SJSA1 (cell line): Measurements from ENCODE around the gene VWC2. TPM values are rescaled to one million over a fixed set of nuclear protein-coding genes. Genes with fewer than 3 reads are reported as not detected.

Source experiments
- DNase-seq, 2 experiments: peaks; one replicate each; pipeline ENCODE4 v3.0.0-alpha.2; 2015 to 2020; ENCODE audit warnings: low spot score in 2 of 2, low read depth in 1 of 2
- H3K27ac ChIP-seq: fragments of 250-450 bp; sonication (Bioruptor Pico); 2 replicates; pipeline ENCODE4 v1.5.1; 2020; ENCODE audit warnings: mild to moderate bottlenecking, moderate library complexity
- H3K27me3 ChIP-seq: fragments of 250-450 bp; sonication (Bioruptor Pico); replicated peaks from 2 replicates; pipeline ENCODE4 v1.5.1; 2020; ENCODE audit warnings: mild to moderate bottlenecking, moderate library complexity
- H3K36me3 ChIP-seq: fragments of 250-450 bp; sonication (Bioruptor Pico); 2 replicates; pipeline ENCODE4 v1.5.1; 2020; ENCODE audit warnings: mild to moderate bottlenecking
- H3K4me1 ChIP-seq: fragments of 250-450 bp; sonication (Bioruptor Pico); replicated peaks from 2 replicates; pipeline ENCODE4 v1.6.1; 2021; ENCODE audit warnings: mild to moderate bottlenecking
- H3K4me3 ChIP-seq: fragments of 250-450 bp; sonication (Bioruptor Pico); 2 replicates; pipeline ENCODE4 v1.5.1; 2020; ENCODE audit warnings: mild to moderate bottlenecking
- H3K9me3 ChIP-seq: fragments of 250-450 bp; sonication (Bioruptor Pico); replicated peaks from 2 replicates; pipeline ENCODE4 v1.5.1; 2020; ENCODE audit warnings: mild to moderate bottlenecking
- total RNA-seq: library from RNA; depleted of rRNA; stranded (reverse); fragments of >200 nt; shearing (Covaris generic); gene quantifications from 2 replicates; pipeline ENCODE4 v1.2.3, GENCODE V29; 2014; rRNA removed

The VWC2 gene
- total RNA-seq, result not detected in 2 replicates

DNA sequence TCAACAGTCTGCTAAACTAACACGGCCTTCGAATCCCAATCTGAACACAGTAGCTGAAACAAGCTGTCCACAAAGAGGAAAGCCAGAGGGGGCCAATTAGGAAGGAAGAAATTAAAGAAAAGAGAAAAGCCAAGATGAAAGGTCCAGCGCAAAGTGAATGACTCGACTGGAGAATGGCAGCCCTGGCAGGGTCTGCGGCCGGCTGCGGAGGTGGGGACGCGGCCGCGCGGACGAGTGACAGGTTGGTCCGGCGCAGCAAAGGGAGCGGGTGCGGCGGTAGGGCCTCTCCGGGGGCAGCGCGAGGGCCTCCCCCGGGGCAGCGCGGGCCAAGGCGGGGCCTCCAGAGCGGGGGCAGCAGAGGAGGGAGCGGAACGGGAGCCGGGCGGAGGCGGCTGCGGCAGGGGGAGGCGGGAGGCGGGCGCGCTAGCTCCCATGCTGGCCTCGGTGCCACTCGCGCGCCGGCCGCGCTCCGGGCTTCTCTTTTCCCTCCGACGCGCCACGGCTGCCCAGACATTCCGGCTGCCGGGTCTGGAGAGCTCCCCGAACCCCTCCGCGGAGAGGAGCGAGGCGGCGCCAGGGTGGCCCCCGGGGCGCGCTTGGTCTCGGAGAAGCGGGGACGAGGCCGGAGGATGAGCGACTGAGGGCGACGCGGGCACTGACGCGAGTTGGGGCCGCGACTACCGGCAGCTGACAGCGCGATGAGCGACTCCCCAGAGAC is at the start of gene VWC2:
Gene VWC2 (plus strand): TSS at position 421 of the 718 bp plus-strand sequence. CDS start 1,798 bp downstream, outside the sequence.
- no peak for DNase-seq
- no peak within 1 kb of the TSS for H3K4me3 ChIP-seq
- H3K4me1 ChIP-seq, result no peaks in the 10 kb centered on the region
- no peaks in the 10 kb centered on the region for H3K36me3 ChIP-seq
- H3K9me3 ChIP-seq, result 0 out of 2 replicates have a peak, but pooled peaks cover 3% of the 10 kb centered on the region
- no peak within 1 kb of the TSS for H3K27ac ChIP-seq
- peaks cover 21% of the 10 kb centered on the region for H3K27me3 ChIP-seq

GRCh38 chr7:49724071-49724470 is 49.4 kb upstream of the VWC2 start:
- no peak for DNase-seq
- H3K27me3 ChIP-seq, result no peaks in the 10 kb centered on the region
- H3K27ac ChIP-seq, result no peak overlapping the region
- H3K9me3 ChIP-seq, result no peaks in the 10 kb centered on the region
- H3K4me1 ChIP-seq, result no peaks in the 10 kb centered on the region
- H3K36me3 ChIP-seq, result no peaks in the 10 kb centered on the region
- H3K4me3 ChIP-seq, result no peak overlapping the region

- Histone ChIP-seq H3K4me1 (no peaks in the 10 kb centered on the region), H3K27me3 (no peaks in the 10 kb centered on the region), H3K4me3 (no peak overlapping the region), H3K9me3 (no peaks in the 10 kb centered on the region), H3K36me3 (no peaks in the 10 kb centered on the region), H3K27ac (no peak overlapping the region)
- DNase-seq, result no peak
Observed at GRCh38 chr7:49731836-49732235, 41.6 kb upstream of the VWC2 start.

DNA sequence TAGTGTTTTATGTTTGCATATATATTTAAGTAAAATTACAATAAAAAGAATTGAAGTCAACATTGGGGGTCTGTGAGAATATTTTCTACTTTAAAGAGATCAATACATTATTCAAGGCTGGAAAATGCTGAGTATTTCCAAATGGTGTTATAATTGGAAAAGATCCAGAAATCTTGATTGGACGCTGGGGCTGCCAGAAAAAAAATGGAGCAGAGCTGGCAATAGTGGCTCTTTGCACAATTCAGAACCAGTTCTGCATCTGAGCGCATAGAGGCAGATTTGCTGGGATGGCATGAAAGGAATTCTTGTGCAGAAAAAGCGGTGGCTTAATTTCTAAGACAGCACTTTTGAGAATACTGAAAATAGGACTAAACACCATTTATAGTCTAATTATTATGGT is 10.8 kb upstream of the VWC2 start:
- H3K36me3 ChIP-seq, result no peaks in the 10 kb centered on the region
- no peaks in the 10 kb centered on the region for H3K9me3 ChIP-seq
- H3K27ac ChIP-seq, result no peak overlapping the region
- H3K27me3 ChIP-seq, result no peaks in the 10 kb centered on the region
- H3K4me3 ChIP-seq, result no peak overlapping the region
- no peaks in the 10 kb centered on the region for H3K4me1 ChIP-seq
- DNase-seq, result no peak

DNA sequence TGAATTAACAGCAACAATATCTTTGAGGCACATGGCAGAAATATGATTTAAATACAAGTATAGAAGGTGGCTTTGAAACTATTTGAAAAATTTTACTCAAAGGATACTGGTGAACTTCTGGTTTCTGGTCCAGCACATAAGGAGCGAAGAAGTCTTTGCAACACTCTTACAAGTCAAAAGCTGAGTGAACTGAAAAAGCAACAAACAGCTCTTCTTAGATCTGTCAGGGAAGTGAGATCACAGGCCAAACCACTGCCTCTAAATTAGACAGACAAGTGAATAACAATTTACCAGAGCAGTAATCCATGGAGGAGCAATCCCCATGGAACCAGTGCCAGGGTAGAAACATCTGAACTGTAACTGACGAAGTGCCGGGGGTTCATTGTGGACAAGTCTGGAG is 9.6 kb upstream of the VWC2 start:
- H3K4me1 ChIP-seq, result no peaks in the 10 kb centered on the region
- H3K27ac ChIP-seq, result no peak overlapping the region
- no peak for DNase-seq
- no peaks in the 10 kb centered on the region for H3K36me3 ChIP-seq
- H3K27me3 ChIP-seq, result no peaks in the 10 kb centered on the region
- no peak overlapping the region for H3K4me3 ChIP-seq
- H3K9me3 ChIP-seq, result no peaks in the 10 kb centered on the region

GRCh38 chr7:49766966-49767365 is 6.5 kb upstream of the VWC2 start:
- Histone ChIP-seq H3K9me3 (no peaks in the 10 kb centered on the region), H3K4me1 (no peaks in the 10 kb centered on the region)
- DNase-seq, result no peak

GRCh38 chr7:49767719-49768118 is 5.7 kb upstream of the VWC2 start:
- Histone ChIP-seq H3K36me3 (no peaks in the 10 kb centered on the region), H3K27me3 (no peaks in the 10 kb centered on the region), H3K27ac (no peak overlapping the region), H3K4me3 (no peak overlapping the region), H3K9me3 (no peaks in the 10 kb centered on the region), H3K4me1 (no peaks in the 10 kb centered on the region)
- no peak for DNase-seq

More at GRCh38 chr7:49766966-49767365, 6.5 kb upstream of the VWC2 start:
- Histone ChIP-seq H3K4me3 (no peak overlapping the region), H3K27ac (no peak overlapping the region), H3K36me3 (no peaks in the 10 kb centered on the region), H3K27me3 (no peaks in the 10 kb centered on the region)

DNA sequence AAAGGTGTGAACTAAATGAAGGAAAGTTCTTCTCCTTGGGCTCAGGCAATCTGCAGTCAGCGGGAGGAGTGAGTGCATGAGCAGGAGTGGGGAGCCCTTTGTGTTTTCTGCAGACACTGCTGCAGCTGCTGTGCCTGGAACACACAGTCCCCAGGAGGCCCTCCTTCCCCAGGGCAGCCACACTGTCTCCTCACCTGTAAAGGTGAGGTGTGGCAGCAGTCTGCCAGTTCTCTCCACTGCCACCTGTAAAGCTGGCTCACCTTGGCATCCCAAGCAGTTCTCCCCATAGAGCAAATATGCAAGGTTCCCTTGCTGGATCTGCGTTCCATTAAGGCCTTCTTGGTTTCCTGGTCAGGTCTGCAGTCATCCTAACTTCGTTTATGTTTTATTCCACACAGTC is 5.2 kb upstream of the VWC2 start:
- Histone ChIP-seq H3K4me3 (no peak overlapping the region), H3K4me1 (no peaks in the 10 kb centered on the region), H3K27ac (no peak overlapping the region), H3K36me3 (no peaks in the 10 kb centered on the region), H3K9me3 (no peaks in the 10 kb centered on the region), H3K27me3 (no peaks in the 10 kb centered on the region; the same call in 1 of the 2 replicates)
- no peak for DNase-seq

- no peak overlapping the region for H3K4me3 ChIP-seq
- DNase-seq, result no peak
- no peaks in the 10 kb centered on the region for H3K4me1 ChIP-seq
- H3K9me3 ChIP-seq, result 0 out of 2 replicates have a peak, but pooled peaks cover 3% of the 10 kb centered on the region
- no peak overlapping the region for H3K27ac ChIP-seq
- H3K27me3 ChIP-seq, result peaks cover under 1% of the 10 kb centered on the region; the same call in 1 of the 2 replicates
- H3K36me3 ChIP-seq, result no peaks in the 10 kb centered on the region
Observed at GRCh38 chr7:49768835-49769234, 4.6 kb upstream of the VWC2 start.

DNA sequence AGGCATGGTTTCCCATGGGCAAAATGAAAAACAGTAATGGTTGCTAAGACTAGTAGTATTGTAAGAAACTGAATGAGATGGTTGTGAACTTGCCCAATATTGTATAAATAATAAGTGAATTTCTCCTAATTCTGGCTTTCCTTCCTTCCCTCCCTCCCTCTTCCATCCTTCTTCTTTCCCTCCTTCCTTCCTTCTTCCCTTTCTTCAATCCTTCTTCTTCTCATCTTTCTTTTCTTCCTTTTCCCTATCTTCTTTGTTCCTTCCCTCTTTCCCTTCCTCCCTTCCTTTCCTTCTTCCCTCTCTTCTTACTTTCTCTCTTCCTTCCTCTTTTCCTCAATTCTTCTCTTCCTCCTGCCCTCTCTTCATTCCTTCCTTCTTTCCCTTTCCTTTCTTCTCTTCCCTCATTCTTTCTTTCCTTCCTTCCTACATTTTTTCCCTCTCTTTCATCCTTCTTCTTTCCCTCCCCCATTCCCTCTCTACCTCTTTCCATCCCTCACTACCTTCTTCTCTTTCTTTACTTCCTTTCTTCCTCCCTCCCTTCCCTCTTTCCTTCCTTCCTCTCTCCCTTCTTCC is 4.1 kb upstream of the VWC2 start:
- H3K9me3 ChIP-seq, result 0 out of 2 replicates have a peak, but pooled peaks cover 3% of the 10 kb centered on the region
- H3K27ac ChIP-seq, result no peak overlapping the region
- H3K36me3 ChIP-seq, result no peaks in the 10 kb centered on the region

GRCh38 chr7:49770838-49771237 is 2.6 kb upstream of the VWC2 start:
- no peaks in the 10 kb centered on the region for H3K36me3 ChIP-seq
- no peak for DNase-seq
- 0 out of 2 replicates have a peak, but pooled peaks cover 3% of the 10 kb centered on the region for H3K9me3 ChIP-seq
- H3K27ac ChIP-seq, result no peak overlapping the region
- no peaks in the 10 kb centered on the region for H3K4me1 ChIP-seq
- no peak overlapping the region for H3K4me3 ChIP-seq
- peaks cover 18% of the 10 kb centered on the region for H3K27me3 ChIP-seq

More for the DNA sequence above, 4.1 kb upstream of the VWC2 start:
- DNase-seq, result no peak
- Histone ChIP-seq H3K4me1 (no peaks in the 10 kb centered on the region), H3K27me3 (peaks cover 6% of the 10 kb centered on the region), H3K4me3 (no peak overlapping the region)

- Histone ChIP-seq H3K27me3 (peaks cover 21% of the 10 kb centered on the region), H3K9me3 (0 out of 2 replicates have a peak, but pooled peaks cover 3% of the 10 kb centered on the region), H3K27ac (no peak overlapping the region), H3K4me3 (no peak overlapping the region), H3K4me1 (no peaks in the 10 kb centered on the region), H3K36me3 (no peaks in the 10 kb centered on the region)
- no peak for DNase-seq
Observed at GRCh38 chr7:49771427-49772176, 1.8 kb upstream of the VWC2 start.

GRCh38 chr7:49772916-49773217 is 571 bp upstream of the VWC2 start:
- no peaks in the 10 kb centered on the region for H3K36me3 ChIP-seq
- no peaks in the 10 kb centered on the region for H3K4me1 ChIP-seq
- H3K27ac ChIP-seq, result no peak overlapping the region
- no peak for DNase-seq
- no peak overlapping the region for H3K4me3 ChIP-seq
- peaks cover 21% of the 10 kb centered on the region for H3K27me3 ChIP-seq
- 0 out of 2 replicates have a peak, but pooled peaks cover 3% of the 10 kb centered on the region for H3K9me3 ChIP-seq

DNA sequence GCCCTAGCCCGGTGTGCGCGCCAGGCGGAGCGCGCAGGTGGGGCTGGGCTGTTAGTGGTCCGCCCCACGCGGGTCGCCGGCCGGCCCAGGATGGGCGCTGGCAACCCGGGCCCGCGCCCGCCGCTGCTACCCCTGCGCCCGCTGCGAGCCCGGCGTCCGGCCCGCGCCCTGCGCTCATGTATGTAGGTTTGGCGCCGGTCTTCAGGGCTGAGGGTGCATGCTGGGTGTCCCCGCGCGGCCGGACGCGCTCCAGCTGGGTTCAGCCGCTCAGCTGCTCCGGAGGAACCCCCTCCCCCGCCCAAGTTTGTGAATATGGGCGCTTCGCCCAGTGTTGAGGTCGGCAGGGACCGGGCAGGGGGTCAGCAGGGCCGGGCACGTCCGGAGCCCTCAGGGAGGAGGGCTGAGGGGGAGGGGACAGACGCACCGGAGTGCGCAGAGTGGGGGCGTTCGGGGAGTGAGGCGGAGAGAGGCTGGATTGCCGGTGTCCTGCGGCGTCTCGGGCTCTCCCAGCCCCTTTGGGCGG is 559 bp downstream of the VWC2 start:
- DNase-seq, result no peak
- Histone ChIP-seq H3K9me3 (0 out of 2 replicates have a peak, but pooled peaks cover 3% of the 10 kb centered on the region), H3K27me3 (peaks cover 21% of the 10 kb centered on the region), H3K27ac (no peak overlapping the region), H3K4me1 (no peaks in the 10 kb centered on the region), H3K36me3 (no peaks in the 10 kb centered on the region), H3K4me3 (no peak overlapping the region)
